ENCODE results near the gene PPP1R1C.

DNA sequence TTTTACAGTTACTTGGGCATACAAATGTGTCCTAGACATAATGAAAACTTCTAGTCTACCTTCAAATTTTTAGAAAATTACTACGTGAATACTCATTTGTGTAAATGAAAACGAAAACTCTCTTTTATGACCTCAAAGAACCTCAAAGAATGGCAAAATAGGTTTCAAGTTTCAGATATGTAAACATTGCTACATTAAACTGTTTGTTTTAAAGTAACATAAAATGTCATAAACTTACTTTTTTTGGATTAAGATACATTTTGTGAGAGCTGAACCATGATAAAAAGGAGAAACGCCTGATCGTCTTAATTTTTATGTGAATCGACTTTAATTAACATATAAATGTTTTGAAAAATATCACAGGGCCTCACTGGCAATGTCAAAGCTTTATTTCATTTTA is 91.4 kb downstream of the PPP1R1C start:
- TF ChIP-seq, protein P1, sequence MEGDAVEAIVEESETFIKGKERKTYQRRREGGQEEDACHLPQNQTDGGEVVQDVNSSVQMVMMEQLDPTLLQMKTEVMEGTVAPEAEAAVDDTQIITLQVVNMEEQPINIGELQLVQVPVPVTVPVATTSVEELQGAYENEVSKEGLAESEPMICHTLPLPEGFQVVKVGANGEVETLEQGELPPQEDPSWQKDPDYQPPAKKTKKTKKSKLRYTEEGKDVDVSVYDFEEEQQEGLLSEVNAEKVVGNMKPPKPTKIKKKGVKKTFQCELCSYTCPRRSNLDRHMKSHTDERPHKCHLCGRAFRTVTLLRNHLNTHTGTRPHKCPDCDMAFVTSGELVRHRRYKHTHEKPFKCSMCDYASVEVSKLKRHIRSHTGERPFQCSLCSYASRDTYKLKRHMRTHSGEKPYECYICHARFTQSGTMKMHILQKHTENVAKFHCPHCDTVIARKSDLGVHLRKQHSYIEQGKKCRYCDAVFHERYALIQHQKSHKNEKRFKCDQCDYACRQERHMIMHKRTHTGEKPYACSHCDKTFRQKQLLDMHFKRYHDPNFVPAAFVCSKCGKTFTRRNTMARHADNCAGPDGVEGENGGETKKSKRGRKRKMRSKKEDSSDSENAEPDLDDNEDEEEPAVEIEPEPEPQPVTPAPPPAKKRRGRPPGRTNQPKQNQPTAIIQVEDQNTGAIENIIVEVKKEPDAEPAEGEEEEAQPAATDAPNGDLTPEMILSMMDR (IDR thresholded peaks at IDR 0.05; ENCODE audit: insufficient read depth, low read depth, low read length) = no peak
- TF ChIP-seq EZH2 (IDR thresholded peaks at IDR 0.05; ENCODE audit: insufficient read depth, low read length) = no peak
